Transverse colon (tissue), 4 donors: ENCODE measurements around the gene RETSAT. TPM values are rescaled to one million over a fixed set of nuclear protein-coding genes. Genes with fewer than 3 reads are reported as not detected.
A peak's percentile ranks its signal among the peaks of the same experiment; 100 is the strongest.

Source experiments
- DNase-seq: peaks from one replicate; pipeline ENCODE4 v3.0.0-alpha.2; 2019
- H3K27ac ChIP-seq, 4 donors: fragments of 200-600 bp; sonication (generic); 2 replicates each; pipeline ENCODE4 v1.5.1; 2016 to 2018; ENCODE audit warnings: inconsistent platforms in 4 of 4
- H3K27me3 ChIP-seq: fragments of 200-600 bp; sonication (generic); 2 replicates; pipeline ENCODE4 v1.5.1; 2017; ENCODE audit warnings: inconsistent platforms
- H3K36me3 ChIP-seq, 4 donors: fragments of 200-600 bp; sonication (generic); 2 replicates each; pipeline ENCODE4 v1.5.1; 2017 to 2019; ENCODE audit warnings: inconsistent platforms in 4 of 4
- H3K4me1 ChIP-seq, 4 donors: fragments of 200-600 bp; sonication (generic); 2 replicates each; pipeline ENCODE4 v1.5.1; 2017 to 2020; ENCODE audit warnings: inconsistent platforms in 4 of 4
- H3K4me3 ChIP-seq, 4 donors: fragments of 200-600 bp; sonication (generic); 1 replicate in 1 of 4; 2 replicates in 3 of 4; pipeline versions ENCODE4 v1.5.1 to v1.6.1; 2017 to 2019; ENCODE audit warnings: inconsistent platforms in 4 of 4
- H3K9me3 ChIP-seq, 2 donors: fragments of 200-600 bp; sonication (generic); 2 replicates each; pipeline ENCODE4 v1.5.1; 2017 to 2019; ENCODE audit warnings: inconsistent platforms in 2 of 2
- EP300 ChIP-seq: sonication (generic); formaldehyde crosslinking; IDR thresholded peaks from one replicate; pipeline ENCODE4 v1.6.1; 2017; ENCODE audit warnings: antibody characterized with exemption, low read depth
- POLR2A ChIP-seq: fragments of 450-650 bp; IDR thresholded peaks from one replicate; pipeline ENCODE4 v1.6.1; 2016; ENCODE audit warnings: antibody characterized with exemption, mild to moderate bottlenecking, moderate library complexity
- POLR2AphosphoS5 ChIP-seq, 3 donors: sonication (generic); formaldehyde crosslinking; IDR thresholded peaks; one replicate each; pipeline ENCODE4 v1.6.1; 2016; ENCODE audit warnings: antibody characterized with exemption in 3 of 3
- WGBS, 2 donors: methylation state at CpG; one replicate each; pipeline ENCODE4 v1.1.5; 2018; ENCODE audit warnings: low coverage in 1 of 2; 5-methylcytosine and 5-hydroxymethylcytosine counted together
- in situ Hi-C, 4 donors: fragments of 200-750 bp; cut with MboI; loops; one replicate each; pipeline versions ENCODE4 v1.15.0 to v1.15.1; 2017; ENCODE audit warnings: low sequenced_read_pairs in 3 of 4, low pct_ligation_motif_present in 1 of 4, low pct_unique_long_range_greater_than_20kb in 1 of 4
- intact Hi-C: fragments of 100-400 bp; cut with DNase I; formaldehyde crosslinking; loops from one replicate; pipeline ENCODE4 v1.15.1; 2023; ENCODE audit warnings: low total_unique reads
- total RNA-seq, 4 donors: library from RNA; depleted of rRNA; stranded (reverse); fragments of >200 nt; gene quantifications; one replicate each; pipeline ENCODE4 v1.1.0, GENCODE V29; 2016
- TF ChIP-seq, protein P1 (sequence below), 5 experiments: fragments of 200-600 bp in 3 of 5; fragments of 450-650 bp in 2 of 5; sonication (generic) in 3 of 5; IDR thresholded peaks; 1 replicate in 2 of 5; 2 replicates in 3 of 5; pipeline ENCODE4 v1.5.1; 2016 to 2017; ENCODE audit warnings: antibody characterized with exemption in 5 of 5, inconsistent platforms in 3 of 5, mild to moderate bottlenecking in 2 of 5, moderate library complexity in 1 of 5

The RETSAT gene
- total RNA-seq, 4 donors from 2014 or later, result 109 to 638 (median 330) TPM

DNA sequence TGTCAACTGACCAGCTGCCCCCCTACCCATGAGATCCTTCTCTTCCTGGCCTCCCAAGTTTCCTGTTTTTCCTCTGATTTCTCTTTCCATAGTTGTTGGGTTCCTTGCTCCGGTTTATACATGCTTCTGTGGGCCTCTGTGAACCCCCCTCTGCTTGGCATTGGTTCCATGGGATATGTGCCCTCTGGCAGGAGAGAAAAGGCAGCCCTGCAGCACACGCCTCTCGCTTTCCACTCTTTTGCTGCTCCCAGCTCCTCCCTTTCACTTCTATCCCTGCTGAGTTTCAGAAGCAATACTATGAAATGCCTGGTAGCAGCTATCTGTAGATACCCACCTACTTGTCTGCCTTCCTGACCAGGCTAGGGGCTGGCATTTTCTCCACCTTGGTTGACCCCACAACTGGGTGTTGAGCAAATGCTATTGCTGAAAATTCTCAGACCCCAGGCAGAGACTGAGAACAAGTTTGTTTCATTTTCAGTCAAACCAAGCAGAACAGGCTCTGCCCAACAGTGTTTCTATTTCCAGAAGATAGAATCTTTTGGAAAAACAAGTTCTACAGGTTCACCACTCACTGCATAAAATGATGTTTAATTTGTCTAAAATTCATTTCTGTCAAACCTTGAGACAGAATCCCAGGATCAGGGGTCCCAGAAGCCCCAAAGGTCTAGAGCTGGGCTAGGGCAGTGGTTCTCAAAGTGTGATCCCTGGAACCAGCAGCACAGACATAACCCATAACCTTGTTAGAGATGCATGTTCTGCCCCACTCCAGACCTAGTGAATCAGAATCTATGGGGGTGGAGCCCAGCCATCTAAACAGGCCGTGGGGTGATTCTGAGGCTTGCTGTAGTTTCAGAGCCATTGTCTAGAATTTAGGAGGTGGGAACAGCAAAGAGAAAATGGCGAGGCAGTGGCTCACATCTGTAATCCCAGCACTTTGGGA, 42.5 kb upstream of the RETSAT start:
- TF ChIP-seq POLR2A (no peak), EP300 (no peak), POLR2AphosphoS5 (IDR thresholded peaks at IDR 0.05) (no peak)
- TF ChIP-seq, protein P1, sequence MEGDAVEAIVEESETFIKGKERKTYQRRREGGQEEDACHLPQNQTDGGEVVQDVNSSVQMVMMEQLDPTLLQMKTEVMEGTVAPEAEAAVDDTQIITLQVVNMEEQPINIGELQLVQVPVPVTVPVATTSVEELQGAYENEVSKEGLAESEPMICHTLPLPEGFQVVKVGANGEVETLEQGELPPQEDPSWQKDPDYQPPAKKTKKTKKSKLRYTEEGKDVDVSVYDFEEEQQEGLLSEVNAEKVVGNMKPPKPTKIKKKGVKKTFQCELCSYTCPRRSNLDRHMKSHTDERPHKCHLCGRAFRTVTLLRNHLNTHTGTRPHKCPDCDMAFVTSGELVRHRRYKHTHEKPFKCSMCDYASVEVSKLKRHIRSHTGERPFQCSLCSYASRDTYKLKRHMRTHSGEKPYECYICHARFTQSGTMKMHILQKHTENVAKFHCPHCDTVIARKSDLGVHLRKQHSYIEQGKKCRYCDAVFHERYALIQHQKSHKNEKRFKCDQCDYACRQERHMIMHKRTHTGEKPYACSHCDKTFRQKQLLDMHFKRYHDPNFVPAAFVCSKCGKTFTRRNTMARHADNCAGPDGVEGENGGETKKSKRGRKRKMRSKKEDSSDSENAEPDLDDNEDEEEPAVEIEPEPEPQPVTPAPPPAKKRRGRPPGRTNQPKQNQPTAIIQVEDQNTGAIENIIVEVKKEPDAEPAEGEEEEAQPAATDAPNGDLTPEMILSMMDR (IDR thresholded peaks at IDR 0.05), result no peak
- Histone ChIP-seq H3K27ac (peak overlapping the region; percentile 26 to 66 (median 52)), H3K4me1 (peaks cover 0 to 8% (median 2%) of the 10 kb centered on the region in 4 donors), H3K9me3 (no peaks in the 10 kb centered on the region), H3K27me3 (no peaks in the 10 kb centered on the region), H3K4me3 (no peak overlapping the region), H3K36me3 (no peaks in the 10 kb centered on the region)
- intact Hi-C loops, result no loop called here
- in situ Hi-C loops, result no loop called here
- WGBS, 2 donors, result 40 to 54% methylated on average over 1 to 5 of the region's 5 CpGs
- DNase-seq, result no peak

DNA sequence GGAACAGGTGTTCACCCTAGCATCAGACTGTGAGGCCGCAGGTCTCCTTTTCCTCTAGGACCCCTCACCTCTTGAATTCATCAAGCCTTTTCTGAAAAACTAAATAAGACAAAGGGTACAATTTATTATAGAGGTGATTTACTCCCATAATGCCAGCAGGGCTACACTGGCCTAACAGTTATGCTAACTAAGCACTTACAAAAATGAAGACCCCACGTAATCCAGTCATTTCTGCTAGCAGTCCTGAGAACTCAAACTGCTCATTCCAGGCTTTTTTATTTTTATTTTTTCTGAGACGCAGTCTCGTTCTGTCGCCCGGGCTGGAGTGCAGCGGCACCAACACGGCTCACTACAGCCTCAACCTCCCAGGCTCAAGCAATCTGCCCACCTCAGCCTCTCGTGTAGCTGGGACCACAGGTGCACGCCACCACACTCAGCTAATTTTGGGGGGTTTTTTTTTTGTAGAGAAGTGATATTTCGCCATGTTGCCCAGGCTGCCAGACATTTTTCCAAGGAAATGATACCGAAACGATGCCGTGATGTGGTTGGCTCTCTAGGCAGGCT, 41.7 kb upstream of the RETSAT start:
- peaks cover 0 to 8% (median 2%) of the 10 kb centered on the region in 4 donors for H3K4me1 ChIP-seq
- no peak for DNase-seq
- in situ Hi-C loops, result no loop called here
- H3K27ac ChIP-seq, result peak overlapping the region in 3 of 4 donors; percentile 26 to 66 (median 55)
- intact Hi-C loops, result no loop called here
- no peaks in the 10 kb centered on the region for H3K36me3 ChIP-seq
- no peaks in the 10 kb centered on the region for H3K27me3 ChIP-seq
- H3K4me3 ChIP-seq, result no peak overlapping the region
- no peaks in the 10 kb centered on the region for H3K9me3 ChIP-seq
- no peak for TF ChIP-seq POLR2A
- TF ChIP-seq, protein P1 (IDR thresholded peaks at IDR 0.05), result no peak
- no peak for TF ChIP-seq POLR2AphosphoS5 (IDR thresholded peaks at IDR 0.05)
- no peak for TF ChIP-seq EP300
- 93% methylated on average over 14 of the region's 14 CpGs; no CpG with 5 or more reads in 1 of the 2 donors for WGBS, 2 donors

DNA sequence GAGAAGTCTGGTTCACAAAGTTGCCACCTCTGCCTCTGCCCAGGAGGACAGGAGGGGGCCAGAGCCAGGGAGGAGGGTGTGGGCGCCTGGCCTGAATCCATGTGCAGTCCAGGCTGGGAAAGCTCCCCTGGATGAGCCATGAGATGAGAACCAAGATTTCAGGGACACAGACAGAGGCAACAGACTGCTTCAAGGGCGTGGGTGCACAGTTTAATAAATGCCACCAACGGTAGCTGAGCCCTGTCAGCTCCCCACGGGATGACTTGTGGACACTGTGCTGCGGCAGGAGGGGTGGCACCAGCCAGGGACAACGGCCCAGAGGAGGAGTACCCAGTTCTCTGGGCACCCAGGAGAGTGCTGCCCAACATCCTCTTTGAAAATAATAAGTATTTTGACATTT, 40.6 kb upstream of the RETSAT start:
- peaks cover 0 to 8% (median 2%) of the 10 kb centered on the region in 4 donors for H3K4me1 ChIP-seq
- no peaks in the 10 kb centered on the region for H3K9me3 ChIP-seq
- TF ChIP-seq POLR2A (no peak), EP300 (no peak), POLR2AphosphoS5 (IDR thresholded peaks at IDR 0.05) (no peak)
- TF ChIP-seq, protein P1 (IDR thresholded peaks at IDR 0.05), result no peak
- in situ Hi-C loops (no loop called here), intact Hi-C loops (no loop called here)
- H3K4me3 ChIP-seq, result no peak overlapping the region
- H3K36me3 ChIP-seq, result no peaks in the 10 kb centered on the region
- no peak overlapping the region for H3K27ac ChIP-seq
- no peak for DNase-seq
- WGBS, 2 donors, result 88 to 100% methylated on average over 2 to 6 of the region's 6 CpGs
- H3K27me3 ChIP-seq, result no peaks in the 10 kb centered on the region

DNA sequence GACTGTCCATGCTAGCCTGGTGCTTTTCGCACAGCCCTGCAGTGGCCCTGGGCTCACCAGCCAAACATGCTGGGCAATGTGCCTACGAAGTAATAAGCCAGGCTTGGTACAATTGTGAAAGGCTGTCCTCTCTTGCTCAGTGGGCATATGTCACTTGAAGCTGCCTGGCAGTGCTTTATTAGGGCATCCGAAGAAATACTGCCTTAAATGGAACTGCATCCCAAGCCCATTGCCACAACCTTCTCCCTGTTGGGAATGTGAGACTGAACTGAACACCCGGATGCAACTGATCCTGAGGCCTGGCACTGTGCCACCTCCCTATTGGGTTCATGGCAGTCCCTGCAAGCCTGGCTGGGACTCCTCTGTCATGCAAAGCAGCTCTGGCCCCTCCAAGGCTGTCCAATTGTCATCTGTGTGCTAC, 39.9 kb upstream of the RETSAT start:
- TF ChIP-seq, protein P1 (IDR thresholded peaks at IDR 0.05), result no peak
- TF ChIP-seq EP300 (no peak), POLR2AphosphoS5 (IDR thresholded peaks at IDR 0.05) (no peak), POLR2A (no peak)
- H3K27ac ChIP-seq, result no peak overlapping the region
- no peak for DNase-seq
- H3K9me3 ChIP-seq, result no peaks in the 10 kb centered on the region
- 91% methylated on average over 4 of the region's 4 CpGs; no CpG with 5 or more reads in 1 of the 2 donors for WGBS, 2 donors
- H3K36me3 ChIP-seq, result no peaks in the 10 kb centered on the region
- intact Hi-C loops, result no loop called here
- in situ Hi-C loops, result no loop called here
- peaks cover 0 to 8% (median 2%) of the 10 kb centered on the region in 4 donors for H3K4me1 ChIP-seq
- H3K4me3 ChIP-seq, result no peak overlapping the region
- no peaks in the 10 kb centered on the region for H3K27me3 ChIP-seq
